Fibroblast of skin of scalp (primary cell): ENCODE measurements around the gene C20orf144.
A peak's percentile ranks its signal among the peaks of the same experiment; 100 is the strongest.

Experiments used
- DNase-seq: peaks from one replicate; pipeline ENCODE4 v3.0.0-alpha.2; 2013

Gene C20orf144

GRCh38 chr20:33666293-33667244, 4.4 kb downstream of the C20orf144 start, which contains the start of gene ACTL10:
Gene ACTL10, plus strand, starts transcription at chr20:33666943. Its CDS starts 555 bp downstream, at chr20:33667498.
- peak; percentile 98 for DNase-seq

GRCh38 chr20:33667245-33667675, 5.1 kb downstream of the C20orf144 start:
- DNase-seq = no peak

GRCh38 chr20:33667676-33668465, 5.7 kb downstream of the C20orf144 start:
- peak; percentile 71 for DNase-seq

DNA sequence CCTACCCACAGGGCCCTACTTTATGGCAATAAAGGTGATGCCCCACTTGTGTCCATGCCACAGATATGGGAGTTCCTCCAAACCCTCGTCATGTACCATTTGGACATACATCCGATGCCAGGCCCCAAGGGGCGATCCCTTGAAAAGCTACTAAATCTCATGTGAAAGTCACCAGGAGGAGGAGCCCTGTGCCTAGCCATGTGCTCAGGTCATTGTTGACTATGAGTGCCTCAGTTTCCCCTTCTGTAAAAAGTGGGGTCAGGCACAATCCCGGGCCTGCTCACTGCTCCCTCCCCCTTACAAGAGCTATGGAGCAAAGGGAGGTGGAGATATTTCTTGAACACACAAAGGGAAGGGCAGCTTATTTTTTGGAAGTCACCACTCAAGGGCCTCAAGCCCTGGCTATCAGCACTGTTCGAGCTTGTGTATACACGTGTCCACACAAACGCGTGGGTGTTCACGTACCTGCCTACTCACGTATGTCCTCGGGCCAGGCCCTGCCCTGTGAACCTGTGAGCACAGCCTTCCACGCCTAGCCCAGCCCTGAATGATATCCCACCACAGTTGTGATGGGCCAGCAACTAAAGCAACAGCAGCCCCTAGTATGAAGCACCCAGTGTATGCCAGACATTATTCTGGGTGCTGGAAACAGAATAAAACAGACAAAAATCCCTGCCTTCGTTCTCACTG, 6.5 kb downstream of the C20orf144 start:
- DNase-seq = no peak

DNA sequence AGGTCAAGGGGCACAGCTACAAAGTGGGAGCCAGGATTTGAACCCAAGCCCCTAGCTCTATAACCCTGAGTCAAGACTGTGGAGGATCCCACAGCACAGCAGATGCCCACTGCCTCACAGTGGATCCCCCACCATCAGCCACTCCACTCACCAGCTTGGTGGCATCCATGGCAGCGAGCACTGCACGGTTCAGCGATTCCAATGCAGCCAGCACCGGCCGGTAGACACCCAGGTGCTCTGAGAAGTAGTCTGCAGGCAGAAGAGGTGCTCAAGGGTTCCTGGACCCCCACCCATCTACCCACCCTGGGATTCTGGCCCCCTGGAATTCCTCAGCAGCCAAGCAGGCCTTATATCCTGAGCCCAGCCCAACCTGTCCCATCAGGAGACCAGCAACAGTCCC, 7.1 kb downstream of the C20orf144 start:
- DNase-seq = no peak

DNA sequence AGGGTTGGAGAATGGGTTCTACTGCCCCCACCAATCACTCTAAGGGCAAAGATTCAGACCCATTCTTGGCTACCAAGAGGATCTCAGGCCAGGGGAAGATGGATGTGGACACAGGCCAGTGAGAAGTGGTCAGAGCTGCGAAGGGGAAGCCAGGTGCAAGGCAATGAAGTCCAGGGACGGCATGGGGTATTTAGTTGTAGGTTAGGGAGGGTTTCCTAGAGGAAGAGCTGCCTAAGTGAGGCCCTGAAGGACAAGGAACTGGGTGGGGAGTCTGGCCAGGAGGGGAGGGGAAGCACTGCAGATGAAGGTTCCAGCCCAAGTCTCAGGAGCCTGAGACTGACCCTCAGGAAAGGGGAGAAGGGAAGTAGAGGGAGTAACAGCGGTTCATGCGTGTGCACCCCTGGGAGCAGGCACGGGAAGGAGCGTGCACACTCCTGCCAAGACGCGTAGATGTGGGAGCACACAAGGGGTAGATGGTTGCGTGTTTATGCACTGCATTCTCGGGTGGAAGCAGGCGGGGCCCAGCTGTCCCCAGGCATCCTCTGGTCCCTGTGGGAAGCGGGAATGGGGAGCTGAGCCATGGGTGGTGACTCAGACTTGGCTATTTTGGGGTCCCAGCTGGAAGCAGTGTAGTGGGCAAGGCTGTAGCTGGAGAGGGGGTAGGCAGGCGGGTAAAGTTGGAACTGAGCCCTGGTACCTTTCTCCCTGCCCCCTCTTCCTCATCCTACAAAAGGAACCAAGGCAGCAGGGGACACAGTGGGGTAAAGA, 7.9 kb downstream of the C20orf144 start:
- DNase-seq = no peak

DNA sequence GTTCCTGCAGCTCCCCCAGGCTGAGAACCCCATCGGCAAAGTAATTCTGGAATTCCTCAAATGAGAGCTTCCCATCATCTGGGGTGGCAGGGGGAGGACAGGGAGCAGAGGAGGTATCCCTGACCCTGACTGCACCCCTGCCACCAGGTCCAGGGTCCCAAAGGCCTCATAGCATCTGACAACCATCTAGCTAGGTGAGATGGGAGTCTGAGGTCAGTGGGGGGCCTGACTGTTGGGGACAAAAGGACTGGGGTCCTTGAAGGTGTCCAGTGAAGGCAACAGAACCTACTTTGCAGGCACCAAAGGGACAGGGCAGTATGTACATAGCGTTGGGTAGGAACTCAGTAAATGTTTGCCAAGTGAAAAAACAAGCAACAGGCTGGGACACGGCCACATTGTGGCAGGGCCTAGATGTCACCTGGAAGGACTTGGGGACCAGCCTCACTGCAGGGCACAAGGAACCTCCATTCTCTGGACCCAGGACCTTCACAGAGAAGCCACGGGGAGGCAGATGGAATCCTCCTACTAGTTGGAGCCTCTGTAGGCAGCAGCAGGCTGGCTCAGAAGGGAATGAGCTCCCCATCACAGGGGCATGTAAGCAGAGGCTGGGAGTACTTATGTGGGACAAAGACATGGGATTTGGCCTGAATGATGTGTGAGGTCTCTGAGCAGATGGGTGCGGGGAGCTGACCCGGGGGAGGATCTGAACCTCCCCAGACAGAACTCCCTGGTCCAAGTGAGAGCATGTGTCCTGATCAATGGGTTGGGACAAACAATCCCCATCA, 8.8 kb downstream of the C20orf144 start:
- no peak for DNase-seq

- DNase-seq = no peak
These were observed 9.6 kb downstream of the C20orf144 start for GRCh38 chr20:33671573-33672288.

DNA sequence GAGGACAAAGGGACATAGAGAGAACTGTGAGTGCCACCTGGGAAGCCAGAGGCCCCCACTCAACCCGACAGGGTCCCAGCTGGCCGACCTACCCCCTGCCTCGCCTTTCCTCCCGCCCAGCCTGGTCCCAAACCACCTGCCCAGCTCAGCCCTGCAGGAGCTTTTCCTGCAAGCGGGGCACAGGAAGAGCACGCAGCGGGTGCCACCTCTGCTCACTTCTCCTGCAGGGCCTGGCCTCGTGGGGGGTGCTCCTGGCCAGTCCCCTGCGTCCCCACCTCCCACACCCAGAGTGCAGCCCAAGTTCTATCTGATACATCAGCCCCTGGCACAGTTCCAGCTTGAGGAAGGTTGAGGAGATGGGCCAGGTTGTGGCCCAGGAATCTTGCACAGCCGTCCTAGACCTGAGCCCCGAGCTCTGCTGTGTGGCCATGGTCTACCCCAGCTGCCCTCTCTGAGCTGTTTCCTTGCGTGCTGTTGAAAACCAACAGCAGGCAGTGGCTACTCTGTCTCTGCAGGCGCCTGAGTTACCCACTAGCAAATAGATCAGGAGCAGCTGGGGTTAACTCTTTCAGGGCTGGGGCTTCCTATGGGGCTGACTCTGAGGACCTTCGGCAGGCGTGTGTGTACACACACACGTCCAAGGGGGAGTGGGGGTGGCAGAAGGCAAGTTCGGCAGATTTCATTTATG, 10.4 kb downstream of the C20orf144 start:
- no peak for DNase-seq

DNA sequence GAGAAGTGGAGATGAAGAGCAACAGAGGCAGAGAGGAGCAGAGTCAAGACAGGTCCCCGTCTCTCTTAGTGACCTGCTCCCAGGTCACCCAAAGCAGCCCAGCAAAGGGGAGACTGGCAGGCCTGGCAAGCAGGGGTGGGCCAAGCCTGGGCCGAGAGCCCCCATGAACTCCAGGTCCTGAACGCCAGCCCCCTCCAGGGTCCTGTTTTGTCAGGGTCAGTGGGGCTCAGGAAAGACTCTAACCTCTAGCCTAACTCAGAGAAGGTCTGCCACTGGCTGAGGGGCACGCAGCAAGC, 10.9 kb downstream of the C20orf144 start:
- DNase-seq = no peak

- no peak for DNase-seq
These were observed 11.5 kb downstream of the C20orf144 start for GRCh38 chr20:33673410-33674293.

- peak; percentile 78 for DNase-seq
These were observed 12.4 kb downstream of the C20orf144 start, which contains the start of gene NECAB3 for GRCh38 chr20:33674294-33675135. Gene NECAB3, minus strand, starts transcription at chr20:33674428. Its CDS starts 76 bp downstream, at chr20:33674352.

- DNase-seq = no peak
These were observed 13.2 kb downstream of the C20orf144 start for GRCh38 chr20:33675136-33675959.

GRCh38 chr20:33676121-33676520, 14.0 kb downstream of the C20orf144 start:
- DNase-seq = no peak

DNA sequence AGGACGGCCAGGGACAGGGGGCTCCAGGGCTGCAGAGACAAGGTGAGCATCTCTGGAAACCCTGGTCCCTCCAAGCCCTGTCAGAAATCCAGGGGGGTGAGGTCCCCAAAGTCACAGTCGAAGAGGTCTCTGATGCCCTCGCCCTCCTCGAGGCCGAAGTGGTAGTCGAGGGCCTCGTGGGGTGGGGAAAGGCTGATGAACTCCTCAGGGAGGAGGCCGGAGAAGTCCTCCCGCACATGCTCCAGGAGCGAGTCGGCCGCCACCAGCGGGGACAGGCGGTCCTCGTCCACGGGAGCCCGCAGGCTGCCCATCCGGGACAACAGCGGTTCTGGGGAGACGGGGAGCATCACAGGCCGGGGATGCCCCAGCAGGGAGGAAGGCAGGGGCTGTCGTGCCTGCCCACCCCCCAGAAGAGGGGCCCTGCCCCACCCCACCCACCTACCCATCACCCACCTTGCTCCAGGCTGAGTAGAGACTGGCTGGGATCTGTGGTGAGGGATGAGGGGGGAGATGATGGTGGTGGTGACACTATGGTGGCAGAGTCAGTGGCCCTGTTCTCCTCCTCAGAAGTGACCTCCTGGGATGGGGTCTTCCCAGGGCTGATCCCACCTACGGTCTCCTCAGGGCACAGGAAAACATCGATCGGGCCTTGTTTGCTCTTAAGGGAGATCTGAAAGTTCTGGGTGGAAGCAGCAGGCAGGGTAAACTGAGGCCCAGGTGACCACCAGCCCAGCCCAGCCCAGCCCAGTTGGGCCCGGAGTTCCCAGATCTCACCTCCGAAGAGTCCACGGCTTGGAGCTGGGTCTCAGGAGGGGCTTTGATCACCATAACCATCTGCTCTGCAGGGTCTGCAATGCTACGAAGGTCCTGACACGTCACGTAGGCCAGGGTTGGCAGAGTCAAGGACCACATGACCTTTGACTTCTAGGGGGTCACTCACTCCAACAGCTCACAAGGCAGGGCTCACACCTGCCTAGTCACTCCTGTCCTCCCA, 14.8 kb downstream of the C20orf144 start:
- no peak for DNase-seq
